ENCODE data around the gene ENPP4.

GRCh38 chr6:46113370-46113769 lies 16.4 kb upstream of the ENPP4 start:
- TF ChIP-seq TAF1 (IDR thresholded peaks at IDR 0.05; ENCODE audit: borderline replicate concordance, insufficient read depth, low read length) (no peak), POLR2AphosphoS5 (IDR thresholded peaks at IDR 0.05; ENCODE audit: low read depth, low read length) (no peak), SIN3A (IDR thresholded peaks at IDR 0.05; ENCODE audit: borderline replicate concordance, insufficient read depth, low read length) (no peak), FOXP2 (optimal IDR thresholded peaks at IDR 0.05; ENCODE audit: borderline replicate concordance, extremely low read depth, extremely low read length, insufficient read depth) (no peak)
